ENCODE results near the gene ANO10. TPM values are rescaled to one million over a fixed set of nuclear protein-coding genes. Genes with fewer than 3 reads are reported as not detected.
A peak's percentile ranks its signal among the peaks of the same experiment; 100 is the strongest.
"Not testable (repeated sequence)": the region's sequence is repeated elsewhere in the genome, so short reads cannot be mapped to it uniquely, and the experiment has no call there.

ANO10 gene
- total RNA-seq, 1 experiment from 2014 or later = 26.6 TPM

DNA sequence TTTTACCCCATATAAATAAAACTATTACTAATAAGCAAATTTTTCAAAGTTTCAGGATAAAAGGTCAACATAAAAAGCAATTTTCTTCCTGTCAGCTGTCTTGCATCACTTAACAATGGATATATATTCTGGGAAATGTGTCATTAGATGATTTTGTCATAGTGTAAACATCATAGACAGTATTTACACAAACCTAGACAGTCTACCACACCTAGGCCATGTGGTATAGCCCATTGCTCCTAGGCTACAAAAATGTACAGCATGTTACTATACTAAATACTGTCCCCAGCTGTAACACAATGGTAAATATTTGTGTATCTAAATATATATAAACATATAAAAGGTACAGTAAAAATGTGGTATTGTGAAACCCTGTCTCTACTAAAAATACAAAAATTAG, 156.7 kb downstream of the ANO10 start:
- intact Hi-C loops (cut with micrococcal nuclease; ENCODE audit: unreplicated experiment) = no loop called here
- ATAC-seq (no peak), DNase-seq (ENCODE audit: low read depth, low spot score) (peak; percentile 15)
- Histone ChIP-seq H3K27ac (ENCODE audit: low read length) (no peak overlapping the region), H3K27me3 (ENCODE audit: control insufficient read depth, insufficient read depth, low read length) (no peaks in the 10 kb centered on the region), H3K36me3 (ENCODE audit: control insufficient read depth, insufficient read depth, low read length) (no peaks in the 10 kb centered on the region), H3K4me1 (ENCODE audit: control insufficient read depth, insufficient read depth, low read length) (no peaks in the 10 kb centered on the region), H3K4me3 (ENCODE audit: low read depth in 2 of 2, low read length in 2 of 2) (no peak overlapping the region), H3K9me3 (ENCODE audit: control insufficient read depth, insufficient read depth, low read depth, low read length) (no peaks in the 10 kb centered on the region)
- TF ChIP-seq, protein P1, sequence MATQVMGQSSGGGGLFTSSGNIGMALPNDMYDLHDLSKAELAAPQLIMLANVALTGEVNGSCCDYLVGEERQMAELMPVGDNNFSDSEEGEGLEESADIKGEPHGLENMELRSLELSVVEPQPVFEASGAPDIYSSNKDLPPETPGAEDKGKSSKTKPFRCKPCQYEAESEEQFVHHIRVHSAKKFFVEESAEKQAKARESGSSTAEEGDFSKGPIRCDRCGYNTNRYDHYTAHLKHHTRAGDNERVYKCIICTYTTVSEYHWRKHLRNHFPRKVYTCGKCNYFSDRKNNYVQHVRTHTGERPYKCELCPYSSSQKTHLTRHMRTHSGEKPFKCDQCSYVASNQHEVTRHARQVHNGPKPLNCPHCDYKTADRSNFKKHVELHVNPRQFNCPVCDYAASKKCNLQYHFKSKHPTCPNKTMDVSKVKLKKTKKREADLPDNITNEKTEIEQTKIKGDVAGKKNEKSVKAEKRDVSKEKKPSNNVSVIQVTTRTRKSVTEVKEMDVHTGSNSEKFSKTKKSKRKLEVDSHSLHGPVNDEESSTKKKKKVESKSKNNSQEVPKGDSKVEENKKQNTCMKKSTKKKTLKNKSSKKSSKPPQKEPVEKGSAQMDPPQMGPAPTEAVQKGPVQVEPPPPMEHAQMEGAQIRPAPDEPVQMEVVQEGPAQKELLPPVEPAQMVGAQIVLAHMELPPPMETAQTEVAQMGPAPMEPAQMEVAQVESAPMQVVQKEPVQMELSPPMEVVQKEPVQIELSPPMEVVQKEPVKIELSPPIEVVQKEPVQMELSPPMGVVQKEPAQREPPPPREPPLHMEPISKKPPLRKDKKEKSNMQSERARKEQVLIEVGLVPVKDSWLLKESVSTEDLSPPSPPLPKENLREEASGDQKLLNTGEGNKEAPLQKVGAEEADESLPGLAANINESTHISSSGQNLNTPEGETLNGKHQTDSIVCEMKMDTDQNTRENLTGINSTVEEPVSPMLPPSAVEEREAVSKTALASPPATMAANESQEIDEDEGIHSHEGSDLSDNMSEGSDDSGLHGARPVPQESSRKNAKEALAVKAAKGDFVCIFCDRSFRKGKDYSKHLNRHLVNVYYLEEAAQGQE (IDR thresholded peaks at IDR 0.05; ENCODE audit: insufficient read depth in 1 of 2, low read depth in 2 of 2, low read length in 1 of 2) = no peak
- TF ChIP-seq, protein P2, sequence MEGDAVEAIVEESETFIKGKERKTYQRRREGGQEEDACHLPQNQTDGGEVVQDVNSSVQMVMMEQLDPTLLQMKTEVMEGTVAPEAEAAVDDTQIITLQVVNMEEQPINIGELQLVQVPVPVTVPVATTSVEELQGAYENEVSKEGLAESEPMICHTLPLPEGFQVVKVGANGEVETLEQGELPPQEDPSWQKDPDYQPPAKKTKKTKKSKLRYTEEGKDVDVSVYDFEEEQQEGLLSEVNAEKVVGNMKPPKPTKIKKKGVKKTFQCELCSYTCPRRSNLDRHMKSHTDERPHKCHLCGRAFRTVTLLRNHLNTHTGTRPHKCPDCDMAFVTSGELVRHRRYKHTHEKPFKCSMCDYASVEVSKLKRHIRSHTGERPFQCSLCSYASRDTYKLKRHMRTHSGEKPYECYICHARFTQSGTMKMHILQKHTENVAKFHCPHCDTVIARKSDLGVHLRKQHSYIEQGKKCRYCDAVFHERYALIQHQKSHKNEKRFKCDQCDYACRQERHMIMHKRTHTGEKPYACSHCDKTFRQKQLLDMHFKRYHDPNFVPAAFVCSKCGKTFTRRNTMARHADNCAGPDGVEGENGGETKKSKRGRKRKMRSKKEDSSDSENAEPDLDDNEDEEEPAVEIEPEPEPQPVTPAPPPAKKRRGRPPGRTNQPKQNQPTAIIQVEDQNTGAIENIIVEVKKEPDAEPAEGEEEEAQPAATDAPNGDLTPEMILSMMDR (IDR thresholded peaks at IDR 0.05) = no peak
- TF ChIP-seq TCF7L2 (IDR thresholded peaks at IDR 0.05; ENCODE audit: low read depth, low read length) = no peak
- TF ChIP-seq POLR2AphosphoS5 (IDR thresholded peaks at IDR 0.05; ENCODE audit: low read depth, low read length) = no peak
- no peak for TF ChIP-seq SIN3A (IDR thresholded peaks at IDR 0.05; ENCODE audit: borderline replicate concordance, insufficient read depth, low read depth, low read length)
- BruUV-seq (replicated peaks) = no TSS peak
- ChIA-PET CTCF (no interaction called here), POLR2A (no interaction called here)
- in situ Hi-C loops (cut with HindIII; ENCODE audit: low pct_unique_long_range_greater_than_20kb, low sequenced_read_pairs) = no loop called here

DNA sequence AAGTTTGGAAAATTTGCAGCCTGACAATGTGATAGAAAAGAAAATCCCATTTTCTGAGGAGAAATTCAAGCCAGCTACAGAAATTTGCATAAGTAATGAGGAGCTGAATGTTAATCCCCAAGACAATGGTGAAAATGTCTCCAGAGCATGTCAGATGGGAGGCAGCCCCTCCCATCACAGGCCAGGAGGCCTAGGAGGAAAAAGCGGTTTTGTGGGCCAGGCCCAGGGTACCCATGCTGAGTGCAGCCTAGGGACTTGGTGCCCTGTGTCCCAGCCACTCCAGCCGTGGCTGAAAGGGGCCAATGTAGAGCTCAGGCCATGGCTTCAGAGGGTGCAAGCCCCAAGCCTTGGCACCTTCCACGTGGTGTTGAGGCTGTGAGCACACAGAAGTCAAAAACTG, 159.2 kb downstream of the ANO10 start:
- H3K4me3 ChIP-seq (ENCODE audit: low read depth in 2 of 2, low read length in 2 of 2); ATAC-seq; BruUV-seq (replicated peaks); DNase-seq (ENCODE audit: low read depth, low spot score); H3K9me3 ChIP-seq (ENCODE audit: control insufficient read depth, insufficient read depth, low read depth, low read length); CTCF ChIA-PET; H3K4me1 ChIP-seq (ENCODE audit: control insufficient read depth, insufficient read depth, low read length); H3K36me3 ChIP-seq (ENCODE audit: control insufficient read depth, insufficient read depth, low read length); in situ Hi-C loops (cut with HindIII; ENCODE audit: low pct_unique_long_range_greater_than_20kb, low sequenced_read_pairs); intact Hi-C loops (cut with micrococcal nuclease; ENCODE audit: unreplicated experiment); H3K27ac ChIP-seq (ENCODE audit: low read length); H3K27me3 ChIP-seq (ENCODE audit: control insufficient read depth, insufficient read depth, low read length); POLR2A ChIA-PET: not testable (repeated sequence)

DNA sequence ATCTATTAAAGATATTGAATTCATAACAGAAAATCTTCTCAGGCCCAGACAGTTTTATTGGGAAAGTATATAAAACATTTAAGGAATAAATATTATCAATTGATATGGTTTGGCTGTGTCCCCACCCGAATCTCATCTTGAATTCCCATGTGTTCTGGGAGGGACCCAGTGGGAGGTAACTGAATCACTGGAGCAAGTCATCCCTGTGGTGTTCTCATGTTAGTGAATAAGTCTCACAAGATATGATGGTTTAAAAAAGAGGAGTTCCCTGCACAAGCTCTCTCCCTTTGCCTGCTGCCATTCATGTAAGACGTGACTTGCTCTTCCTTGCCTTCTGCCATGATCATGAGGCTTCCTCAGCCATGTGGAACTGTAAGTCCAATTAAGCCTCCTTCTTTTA, 160.5 kb downstream of the ANO10 start:
- ATAC-seq (no peak), DNase-seq (ENCODE audit: low read depth, low spot score) (no peak)
- H3K4me3 ChIP-seq (ENCODE audit: low read depth in 2 of 2, low read length in 2 of 2) = no peak overlapping the region
- TF ChIP-seq TCF7L2 (IDR thresholded peaks at IDR 0.05; ENCODE audit: low read depth, low read length) (no peak), POLR2AphosphoS5 (IDR thresholded peaks at IDR 0.05; ENCODE audit: low read depth, low read length) (no peak), SIN3A (IDR thresholded peaks at IDR 0.05; ENCODE audit: borderline replicate concordance, insufficient read depth, low read depth, low read length) (no peak)
- TF ChIP-seq, protein P1 (IDR thresholded peaks at IDR 0.05; ENCODE audit: insufficient read depth in 1 of 2, low read depth in 2 of 2, low read length in 1 of 2) = no peak
- TF ChIP-seq, protein P2 (IDR thresholded peaks at IDR 0.05) = no peak
- no peaks in the 10 kb centered on the region for H3K27me3 ChIP-seq (ENCODE audit: control insufficient read depth, insufficient read depth, low read length)
- H3K36me3 ChIP-seq (ENCODE audit: control insufficient read depth, insufficient read depth, low read length) = no peaks in the 10 kb centered on the region
- no TSS peak for BruUV-seq (replicated peaks)
- CTCF ChIA-PET = no interaction called here
- H3K9me3 ChIP-seq (ENCODE audit: control insufficient read depth, insufficient read depth, low read depth, low read length) = no peaks in the 10 kb centered on the region
- no peak overlapping the region for H3K27ac ChIP-seq (ENCODE audit: low read length)
- in situ Hi-C loops (cut with HindIII; ENCODE audit: low pct_unique_long_range_greater_than_20kb, low sequenced_read_pairs) (no loop called here), intact Hi-C loops (cut with micrococcal nuclease; ENCODE audit: unreplicated experiment) (no loop called here)
- POLR2A ChIA-PET = no interaction called here
- H3K4me1 ChIP-seq (ENCODE audit: control insufficient read depth, insufficient read depth, low read length) = no peaks in the 10 kb centered on the region

DNA sequence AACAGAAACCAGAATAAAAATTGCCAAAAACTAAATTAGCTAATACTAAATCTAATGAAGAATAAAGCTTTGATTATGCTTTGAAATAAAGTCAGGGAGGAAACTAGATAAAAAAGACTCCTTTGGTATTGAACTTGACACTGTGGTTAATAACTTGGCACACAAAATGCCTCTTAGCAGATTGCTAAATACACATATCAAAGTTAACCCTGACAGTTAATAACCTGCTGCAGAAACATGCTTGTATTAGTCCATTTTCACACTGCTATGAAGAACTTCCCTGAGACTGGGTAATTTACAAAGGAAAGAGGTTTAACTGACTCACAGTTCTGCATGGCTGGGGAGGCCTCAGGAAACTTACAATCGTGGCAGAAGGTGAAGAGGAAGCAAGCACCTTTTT, 164.8 kb downstream of the ANO10 start:
- in situ Hi-C loops (cut with HindIII; ENCODE audit: low pct_unique_long_range_greater_than_20kb, low sequenced_read_pairs); BruUV-seq (replicated peaks); CTCF ChIA-PET; POLR2A ChIA-PET; intact Hi-C loops (cut with micrococcal nuclease; ENCODE audit: unreplicated experiment); H3K4me3 ChIP-seq (ENCODE audit: low read depth in 2 of 2, low read length in 2 of 2); H3K4me1 ChIP-seq (ENCODE audit: control insufficient read depth, insufficient read depth, low read length); ATAC-seq; DNase-seq (ENCODE audit: low read depth, low spot score); H3K27me3 ChIP-seq (ENCODE audit: control insufficient read depth, insufficient read depth, low read length); H3K27ac ChIP-seq (ENCODE audit: low read length); H3K36me3 ChIP-seq (ENCODE audit: control insufficient read depth, insufficient read depth, low read length); H3K9me3 ChIP-seq (ENCODE audit: control insufficient read depth, insufficient read depth, low read depth, low read length): not testable (repeated sequence)

Data from Panc1 (cell line).